Measurements from ENCODE around the gene HEPH. TPM values are rescaled to one million over a fixed set of nuclear protein-coding genes. Genes with fewer than 3 reads are reported as not detected.
"Not testable (repeated sequence)": the region's sequence is repeated elsewhere in the genome, so short reads cannot be mapped to it uniquely, and the experiment has no call there.

HEPH gene
- total RNA-seq: 10 to 100 TPM; 35.7 to 84.9 (median 76.8) TPM

- intact Hi-C loops (cut with DNase I): no loop called here
- WGBS: 55% methylated on average over 3 of the region's 3 CpGs
- TF ChIP-seq CTCF (IDR thresholded peaks at IDR 0.05) (no peak), EP300 (IDR thresholded peaks at IDR 0.05) (no peak), POLR2AphosphoS5 (IDR thresholded peaks at IDR 0.05) (peak in 1 of 2 donors; percentile 27)
These were observed at the start of gene HEPH for GRCh38 chrX:66163849-66164411. HEPH (plus strand) TSS chrX:66164247; CDS start chrX:66170571, 6,324 bp downstream.

GRCh38 chrX:66118722-66119121, 45.3 kb upstream of the HEPH start:
- H3K4me1 ChIP-seq; DNase-seq (ENCODE audit: extremely low spot score); H3K27me3 ChIP-seq; H3K9me3 ChIP-seq; H3K36me3 ChIP-seq; H3K27ac ChIP-seq (replicated peaks in 1 of 4); H3K4me3 ChIP-seq; intact Hi-C loops (cut with DNase I): not testable (repeated sequence)
- 86% methylated on average over 6 of the region's 6 CpGs for WGBS

More at GRCh38 chrX:66163849-66164411, at the start of gene HEPH:
- Histone ChIP-seq H3K36me3 (no peaks in the 10 kb centered on the region), H3K4me3 (peak within 1 kb of the TSS; percentile 43 to 57 (median 52)), H3K9me3 (no peaks in the 10 kb centered on the region), H3K27ac (replicated peaks in 1 of 4) (peak within 1 kb of the TSS; percentile 64 to 72 (median 65)), H3K27me3 (no peaks in the 10 kb centered on the region), H3K4me1 (peaks cover 0 to 29% (median 10%) of the 10 kb centered on the region in 4 donors)
- no peak for DNase-seq (ENCODE audit: extremely low spot score)

GRCh38 chrX:66121354-66121753, 42.7 kb upstream of the HEPH start:
- H3K27me3 ChIP-seq; H3K36me3 ChIP-seq; DNase-seq (ENCODE audit: extremely low spot score); H3K9me3 ChIP-seq; H3K4me1 ChIP-seq; H3K27ac ChIP-seq (replicated peaks in 1 of 4); intact Hi-C loops (cut with DNase I); H3K4me3 ChIP-seq: not testable (repeated sequence)
- 97% methylated on average over 2 of the region's 2 CpGs for WGBS

- 89% methylated on average over 3 of the region's 3 CpGs for WGBS
- no peaks in the 10 kb centered on the region for H3K4me1 ChIP-seq
- no peaks in the 10 kb centered on the region for H3K36me3 ChIP-seq
- no peaks in the 10 kb centered on the region for H3K9me3 ChIP-seq
- no peak overlapping the region for H3K27ac ChIP-seq (replicated peaks in 1 of 4)
- intact Hi-C loops (cut with DNase I): no loop called here
- no peak for DNase-seq (ENCODE audit: extremely low spot score)
- H3K27me3 ChIP-seq: no peaks in the 10 kb centered on the region
- no peak for TF ChIP-seq EP300 (IDR thresholded peaks at IDR 0.05)
- TF ChIP-seq POLR2AphosphoS5 (IDR thresholded peaks at IDR 0.05): no peak
- no peak for TF ChIP-seq CTCF (IDR thresholded peaks at IDR 0.05)
- TF ChIP-seq POLR2A (IDR thresholded peaks at IDR 0.05; ENCODE audit: low read depth): no peak
- H3K4me3 ChIP-seq: no peak overlapping the region
These were observed 37.4 kb upstream of the HEPH start for GRCh38 chrX:66126662-66127061.

- no peaks in the 10 kb centered on the region for H3K27me3 ChIP-seq
- intact Hi-C loops (cut with DNase I): no loop called here
- no peak for DNase-seq (ENCODE audit: extremely low spot score)
- peaks cover 0 to 2% (median 0%) of the 10 kb centered on the region in 4 donors for H3K9me3 ChIP-seq
- H3K36me3 ChIP-seq: no peaks in the 10 kb centered on the region
- no peak overlapping the region for H3K4me3 ChIP-seq
- TF ChIP-seq CTCF (IDR thresholded peaks at IDR 0.05) (no peak), EP300 (IDR thresholded peaks at IDR 0.05) (no peak), POLR2AphosphoS5 (IDR thresholded peaks at IDR 0.05) (no peak)
- H3K4me1 ChIP-seq: no peaks in the 10 kb centered on the region
- H3K27ac ChIP-seq (replicated peaks in 1 of 4): no peak overlapping the region
These were observed 33.6 kb upstream of the HEPH start for GRCh38 chrX:66130469-66130868.

GRCh38 chrX:66135284-66135683, 28.8 kb upstream of the HEPH start:
- DNase-seq (ENCODE audit: extremely low spot score); H3K36me3 ChIP-seq; H3K27me3 ChIP-seq; H3K4me3 ChIP-seq; H3K27ac ChIP-seq (replicated peaks in 1 of 4); intact Hi-C loops (cut with DNase I); H3K9me3 ChIP-seq; H3K4me1 ChIP-seq: not testable (repeated sequence)
- 79% methylated on average over 4 of the region's 4 CpGs for WGBS

Data from esophagus muscularis mucosa (tissue), 4 donors.